Mucosa of rectum (tissue), 2 donors: ENCODE results near the gene SLC17A5.
"Not testable (repeated sequence)": the region's sequence is repeated elsewhere in the genome, so short reads cannot be mapped to it uniquely, and the experiment has no call there.

Source experiments
- H3K27ac ChIP-seq, 2 donors: one replicate each; pipeline ENCODE4 v1.7.0; 2013; ENCODE audit warnings: inconsistent platforms in 2 of 2, low read depth in 2 of 2, low read length in 2 of 2
- H3K27me3 ChIP-seq, 2 donors: one replicate each; pipeline ENCODE4 v1.7.0; 2013; ENCODE audit warnings: low read length in 2 of 2; ENCODE audit not compliant: control insufficient read depth in 2 of 2, insufficient read depth in 2 of 2
- H3K36me3 ChIP-seq, 2 donors: one replicate each; pipeline ENCODE4 v1.7.0; 2013; ENCODE audit warnings: low read length in 2 of 2; ENCODE audit not compliant: control insufficient read depth in 2 of 2, insufficient read depth in 2 of 2
- H3K4me1 ChIP-seq, 2 donors: one replicate each; pipeline ENCODE4 v1.7.0; 2013; ENCODE audit warnings: low read length in 2 of 2, mild to moderate bottlenecking in 1 of 2; ENCODE audit not compliant: control insufficient read depth in 2 of 2, insufficient read depth in 2 of 2
- H3K4me3 ChIP-seq, 2 donors: one replicate each; pipeline ENCODE4 v1.7.0; 2013; ENCODE audit warnings: low read length in 2 of 2
- H3K9ac ChIP-seq, 2 donors: one replicate each; pipeline ENCODE4 v1.7.0; 2013; ENCODE audit warnings: low read length in 2 of 2, low read depth in 1 of 2, mild to moderate bottlenecking in 1 of 2
- H3K9me3 ChIP-seq, 2 donors: one replicate each; pipeline ENCODE4 v1.7.0; 2013; ENCODE audit warnings: low read length in 2 of 2; ENCODE audit not compliant: control insufficient read depth in 2 of 2
- donor health status: healthy.
- donor health status: Normal muscosa, but diverticular disease.

The SLC17A5 gene

DNA sequence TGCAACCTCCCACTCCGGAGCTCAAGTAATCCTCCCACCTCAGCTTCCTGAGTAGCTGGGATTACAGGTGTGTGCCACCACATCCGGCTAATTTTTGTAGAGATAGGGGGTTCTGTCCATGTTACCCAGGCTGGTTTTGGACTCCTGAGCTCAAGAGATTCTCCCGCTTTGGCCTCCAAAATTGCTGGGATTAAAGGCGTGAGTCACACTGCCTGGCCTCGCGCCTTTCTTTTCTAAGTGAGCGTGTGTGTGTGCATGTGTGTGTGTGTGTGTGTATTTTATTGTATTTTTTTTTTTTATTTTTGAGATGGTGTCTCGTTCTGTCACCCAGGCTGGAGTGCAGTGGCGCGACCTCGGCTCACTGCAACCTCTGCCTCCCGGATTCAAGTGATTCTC is 94.4 kb downstream of the SLC17A5 start:
- H3K9me3 ChIP-seq, H3K27ac ChIP-seq, H3K4me1 ChIP-seq, H3K9ac ChIP-seq, H3K36me3 ChIP-seq, H3K4me3 ChIP-seq, H3K27me3 ChIP-seq: not testable (repeated sequence)

GRCh38 chr6:73558624-73559398 is 95.0 kb downstream of the SLC17A5 start:
- H3K27me3 ChIP-seq = no peaks in the 10 kb centered on the region
- no peaks in the 10 kb centered on the region for H3K4me1 ChIP-seq
- H3K4me3 ChIP-seq = no peak overlapping the region
- no peak overlapping the region for H3K9ac ChIP-seq
- no peaks in the 10 kb centered on the region for H3K36me3 ChIP-seq
- H3K9me3 ChIP-seq = no peaks in the 10 kb centered on the region
- no peak overlapping the region for H3K27ac ChIP-seq

GRCh38 chr6:73556836-73557235 is 97.0 kb downstream of the SLC17A5 start:
- H3K27ac ChIP-seq = no peak overlapping the region
- H3K9ac ChIP-seq = no peak overlapping the region
- H3K9me3 ChIP-seq = no peaks in the 10 kb centered on the region
- no peak overlapping the region for H3K4me3 ChIP-seq
- no peaks in the 10 kb centered on the region for H3K4me1 ChIP-seq
- no peaks in the 10 kb centered on the region for H3K36me3 ChIP-seq
- H3K27me3 ChIP-seq = no peaks in the 10 kb centered on the region

GRCh38 chr6:73555380-73555949 is 98.3 kb downstream of the SLC17A5 start:
- H3K36me3 ChIP-seq, H3K27me3 ChIP-seq, H3K4me3 ChIP-seq, H3K4me1 ChIP-seq, H3K9me3 ChIP-seq, H3K27ac ChIP-seq, H3K9ac ChIP-seq: not testable (repeated sequence)

GRCh38 chr6:73551115-73551514 is 102.7 kb downstream of the SLC17A5 start:
- H3K4me3 ChIP-seq, H3K9me3 ChIP-seq, H3K36me3 ChIP-seq, H3K9ac ChIP-seq, H3K27ac ChIP-seq, H3K27me3 ChIP-seq, H3K4me1 ChIP-seq: not testable (repeated sequence)

- no peaks in the 10 kb centered on the region for H3K36me3 ChIP-seq
- no peak overlapping the region for H3K27ac ChIP-seq
- H3K9me3 ChIP-seq = no peaks in the 10 kb centered on the region
- H3K4me3 ChIP-seq = no peak overlapping the region
- H3K27me3 ChIP-seq = no peaks in the 10 kb centered on the region
- no peak overlapping the region for H3K9ac ChIP-seq
- H3K4me1 ChIP-seq = no peaks in the 10 kb centered on the region
Measured at GRCh38 chr6:73548458-73549446, 105.0 kb downstream of the SLC17A5 start.

GRCh38 chr6:73547036-73547435 is 106.8 kb downstream of the SLC17A5 start:
- H3K9ac ChIP-seq = no peak overlapping the region
- H3K27ac ChIP-seq = no peak overlapping the region
- no peaks in the 10 kb centered on the region for H3K27me3 ChIP-seq
- no peaks in the 10 kb centered on the region for H3K9me3 ChIP-seq
- H3K4me1 ChIP-seq = no peaks in the 10 kb centered on the region
- no peaks in the 10 kb centered on the region for H3K36me3 ChIP-seq
- no peak overlapping the region for H3K4me3 ChIP-seq
